ENCODE results near the gene SCN5A. TPM values are rescaled to one million over a fixed set of nuclear protein-coding genes. Genes with fewer than 3 reads are reported as not detected.

The SCN5A gene
- total RNA-seq, 1 donor from 2014 or later, result 3.9 TPM

- peak; percentile 77 for DNase-seq (ENCODE audit: low spot score)
- peaks cover 13% of the 10 kb centered on the region for H3K9me3 Mint-ChIP-seq
- H3F3A ChIP-seq (ENCODE audit: low read depth), result no peaks in the 10 kb centered on the region
- no peaks in the 10 kb centered on the region for H3K36me3 Mint-ChIP-seq
- H3K27ac Mint-ChIP-seq, result no peak overlapping the region
- peaks cover 2% of the 10 kb centered on the region for H3K27me3 Mint-ChIP-seq (ENCODE audit: insufficient read depth, low read depth)
- H3K36me3 ChIP-seq, result no peaks in the 10 kb centered on the region
- H3K9me3 ChIP-seq (ENCODE audit: low read depth), result peaks cover 9% of the 10 kb centered on the region
- H3K4me1 ChIP-seq, result peaks cover 13% of the 10 kb centered on the region
- H3K79me2 ChIP-seq (ENCODE audit: low read depth), result no peaks in the 10 kb centered on the region
- H3K4me1 Mint-ChIP-seq, result no peaks in the 10 kb centered on the region
- no peaks in the 10 kb centered on the region for H4K20me1 ChIP-seq (ENCODE audit: low read depth)
- H3K4me2 ChIP-seq, result no peak overlapping the region
- no peaks in the 10 kb centered on the region for H3K27me3 ChIP-seq
- no peak overlapping the region for H3K4me3 Mint-ChIP-seq
- no peak overlapping the region for H3K9ac ChIP-seq
- TF ChIP-seq CTCF (IDR thresholded peaks at IDR 0.05) (peak; percentile 81), EZH2 (IDR thresholded peaks at IDR 0.05) (no peak)
- H2AFZ ChIP-seq (replicated peaks), result no peak overlapping the region
- no peak overlapping the region for H3K4me3 ChIP-seq
- H3K27ac ChIP-seq, result no peak overlapping the region
These were observed 13.1 kb upstream of the SCN5A start for GRCh38 chr3:38662544-38662943.

GRCh38 chr3:38658841-38659240 is 9.4 kb upstream of the SCN5A start:
- no peak overlapping the region for H3K4me3 Mint-ChIP-seq
- peaks cover 21% of the 10 kb centered on the region for H3K27me3 Mint-ChIP-seq (ENCODE audit: insufficient read depth, low read depth)
- peaks cover 7% of the 10 kb centered on the region for H3K4me1 Mint-ChIP-seq
- Histone ChIP-seq H2AFZ (replicated peaks) (peak overlapping the region; percentile 70), H3K79me2 (ENCODE audit: low read depth) (no peaks in the 10 kb centered on the region), H3K9me3 (ENCODE audit: low read depth) (peaks cover 8% of the 10 kb centered on the region), H3K4me1 (peaks cover 13% of the 10 kb centered on the region), H4K20me1 (ENCODE audit: low read depth) (no peaks in the 10 kb centered on the region), H3K9ac (no peak overlapping the region), H3K4me3 (no peak overlapping the region), H3K27me3 (peaks cover 8% of the 10 kb centered on the region), H3F3A (ENCODE audit: low read depth) (no peaks in the 10 kb centered on the region), H3K36me3 (no peaks in the 10 kb centered on the region), H3K27ac (no peak overlapping the region), H3K4me2 (peak overlapping the region; percentile 41)
- peaks cover 12% of the 10 kb centered on the region for H3K9me3 Mint-ChIP-seq
- TF ChIP-seq EZH2 (IDR thresholded peaks at IDR 0.05) (no peak), EZH2phosphoT487 (IDR thresholded peaks at IDR 0.05) (no peak), CTCF (IDR thresholded peaks at IDR 0.05) (no peak)
- no peak overlapping the region for H3K27ac Mint-ChIP-seq
- no peaks in the 10 kb centered on the region for H3K36me3 Mint-ChIP-seq
- peak; percentile 51 for DNase-seq (ENCODE audit: low spot score)

- Histone ChIP-seq H3K4me1 (peaks cover 13% of the 10 kb centered on the region), H3K36me3 (no peaks in the 10 kb centered on the region), H3K9ac (no peak overlapping the region), H3K79me2 (ENCODE audit: low read depth) (no peaks in the 10 kb centered on the region), H3K9me3 (ENCODE audit: low read depth) (no peaks in the 10 kb centered on the region), H3K27ac (no peak overlapping the region), H4K20me1 (ENCODE audit: low read depth) (no peaks in the 10 kb centered on the region), H2AFZ (replicated peaks) (no peak overlapping the region), H3K4me3 (no peak overlapping the region), H3F3A (ENCODE audit: low read depth) (no peaks in the 10 kb centered on the region), H3K27me3 (peaks cover 20% of the 10 kb centered on the region), H3K4me2 (no peak overlapping the region)
- no peaks in the 10 kb centered on the region for H3K36me3 Mint-ChIP-seq
- H3K27me3 Mint-ChIP-seq (ENCODE audit: insufficient read depth, low read depth), result peaks cover 30% of the 10 kb centered on the region
- peaks cover 7% of the 10 kb centered on the region for H3K4me1 Mint-ChIP-seq
- H3K4me3 Mint-ChIP-seq, result no peak overlapping the region
- H3K9me3 Mint-ChIP-seq, result peaks cover 2% of the 10 kb centered on the region
- TF ChIP-seq EZH2 (IDR thresholded peaks at IDR 0.05) (no peak), EZH2phosphoT487 (IDR thresholded peaks at IDR 0.05) (no peak), CTCF (IDR thresholded peaks at IDR 0.05) (no peak)
- H3K27ac Mint-ChIP-seq, result no peak overlapping the region
- no peak for DNase-seq (ENCODE audit: low spot score)
These were observed 7.9 kb upstream of the SCN5A start for GRCh38 chr3:38657369-38657768.
